ENCODE data around the gene LHX4.

GRCh38 chr1:180227861-180228647 lies 2.0 kb upstream of the LHX4 start:
- TF ChIP-seq EZH2 (IDR thresholded peaks at IDR 0.05) (no peak), POLR2AphosphoS5 (IDR thresholded peaks at IDR 0.05; ENCODE audit: borderline replicate concordance, low read depth, low read length) (no peak)

All from SK-N-MC (cell line).